Breast epithelium (tissue), 3 donors: Measurements from ENCODE around the gene IL22RA1.

Source experiments
- CTCF ChIP-seq, 3 donors: fragments of 450-650 bp; IDR thresholded peaks; one replicate each; pipeline ENCODE4 v1.5.1; 2016 to 2017; ENCODE audit warnings: antibody characterized with exemption in 3 of 3, mild to moderate bottlenecking in 3 of 3, moderate library complexity in 3 of 3
- POLR2A ChIP-seq: fragments of 450-650 bp; IDR thresholded peaks from one replicate; pipeline ENCODE4 v1.6.1; 2016; ENCODE audit warnings: antibody characterized with exemption, mild to moderate bottlenecking, moderate library complexity

DNA sequence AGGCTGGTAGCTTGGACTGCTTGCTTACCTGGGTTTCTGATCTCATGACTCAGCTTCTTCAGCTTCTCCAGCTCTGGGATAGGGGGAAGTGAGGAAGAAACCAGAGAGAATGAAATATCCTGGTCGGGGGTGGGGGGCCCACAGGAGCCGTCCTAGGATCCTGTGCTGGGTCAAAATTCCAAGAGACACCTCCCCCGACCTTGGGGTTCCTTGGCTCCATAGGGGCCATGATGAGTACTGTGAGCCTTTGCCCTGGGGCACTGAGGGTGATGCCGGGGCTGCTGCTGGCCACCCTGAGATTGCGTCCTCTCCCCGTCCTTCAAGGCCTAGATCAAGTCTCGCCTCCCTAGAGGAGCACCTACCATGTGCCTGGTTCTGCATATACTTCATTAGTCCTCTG, 71.0 kb downstream of the IL22RA1 start:
- TF ChIP-seq CTCF (IDR thresholded peaks at IDR 0.05) (no peak), POLR2A (no peak)
